SW 1271 (cell line): ENCODE results near the gene UAP1.

Source experiments
- DNase-seq, 2 experiments: peaks; one replicate each; lab custom pipeline; 2025; lab: John Stamatoyannopoulos, UW

UAP1 gene

DNA sequence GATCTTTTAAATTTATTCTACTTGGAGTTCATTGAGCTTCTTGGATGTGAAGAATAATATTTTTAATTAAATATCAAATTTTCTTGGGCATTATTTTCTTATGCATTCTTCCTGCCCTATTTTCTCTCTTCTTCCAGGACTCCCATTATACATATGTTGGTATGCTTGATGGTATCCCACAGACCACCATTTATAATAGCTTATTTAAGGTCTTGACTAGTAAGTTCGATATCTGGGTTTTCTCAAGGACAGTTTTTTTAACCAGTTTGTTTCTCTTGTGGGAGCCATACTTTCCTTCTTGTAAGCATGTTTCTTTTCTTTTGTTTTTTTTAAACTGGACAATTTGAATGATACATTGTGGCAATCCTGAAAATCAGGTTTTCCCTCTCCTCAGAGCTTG is 55.3 kb downstream of the UAP1 start:
- no peak for DNase-seq

DNA sequence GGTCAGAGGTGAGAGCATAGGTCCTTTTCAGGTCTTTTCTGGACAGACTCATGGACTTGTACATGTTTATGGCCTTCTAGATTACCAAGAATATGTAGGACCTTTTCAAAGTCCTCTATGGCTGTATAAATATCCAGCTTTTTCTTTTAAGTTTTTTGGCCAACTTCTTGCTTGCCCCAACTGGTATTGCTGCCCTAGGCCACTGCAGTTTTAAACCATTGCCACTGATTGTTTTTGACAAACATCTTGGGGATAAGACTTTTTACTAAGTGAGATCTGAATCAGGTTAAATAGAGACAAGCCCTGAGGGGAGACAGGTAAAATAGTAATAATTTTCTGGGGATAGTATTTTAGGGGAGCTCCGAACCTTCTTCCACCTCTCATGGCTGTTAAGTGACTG is 56.0 kb downstream of the UAP1 start:
- no peak for DNase-seq

DNA sequence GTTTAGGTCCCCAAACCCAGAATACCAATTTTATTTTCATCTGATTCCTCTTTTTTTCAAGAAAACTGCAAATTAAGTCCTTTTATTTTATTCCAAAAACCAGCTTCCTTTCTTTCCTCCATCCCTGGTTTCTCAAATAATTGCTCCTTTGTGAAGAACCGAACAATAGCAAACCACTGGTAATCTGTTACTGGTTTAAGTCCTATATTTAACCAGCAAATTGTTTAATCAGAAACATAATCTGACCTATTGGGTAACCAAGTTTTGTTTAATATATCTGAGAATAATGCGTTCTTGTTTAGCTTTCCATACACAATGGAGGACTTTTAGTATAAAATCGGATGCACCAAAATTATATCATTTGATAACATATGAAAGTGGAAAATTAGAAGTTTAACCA is 57.6 kb downstream of the UAP1 start:
- no peak for DNase-seq

DNA sequence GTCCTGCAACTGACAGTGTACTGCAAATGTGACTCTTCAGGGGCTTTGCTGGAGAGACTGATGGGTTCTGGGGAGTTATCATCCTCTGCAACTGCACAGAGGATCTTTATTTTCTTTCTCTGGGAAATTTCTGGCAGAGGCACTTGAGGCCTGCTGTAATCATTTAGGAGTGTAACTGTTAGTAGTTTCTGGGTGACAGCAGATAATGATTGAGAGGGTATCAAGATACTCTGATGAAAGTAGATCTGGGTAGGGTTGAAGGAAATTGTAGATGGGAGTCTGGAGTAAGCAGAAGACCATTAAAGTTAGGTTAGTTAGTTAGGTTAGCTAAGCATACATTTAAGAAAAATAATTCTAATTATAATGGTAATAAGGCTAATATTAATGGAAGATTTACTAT is 59.7 kb downstream of the UAP1 start:
- no peak for DNase-seq

DNA sequence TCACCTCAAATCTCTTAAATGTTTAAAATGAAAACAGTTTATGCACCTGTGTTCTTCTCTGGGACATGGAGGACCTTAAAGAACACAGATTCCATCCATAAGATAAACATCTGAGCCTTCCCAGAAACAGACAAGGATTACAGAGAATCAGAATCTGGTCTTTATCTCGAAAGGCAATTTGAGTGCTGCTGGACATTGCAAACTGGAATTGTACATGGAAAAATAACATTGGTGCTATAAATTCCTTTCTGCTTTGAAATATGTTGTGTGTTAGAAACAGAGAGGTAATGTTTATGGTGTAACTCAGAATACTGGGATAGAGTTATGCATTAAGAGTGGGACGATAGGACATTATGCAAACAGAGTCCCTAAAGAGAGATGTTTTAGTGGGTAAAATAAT is 64.2 kb downstream of the UAP1 start:
- no peak for DNase-seq

DNA sequence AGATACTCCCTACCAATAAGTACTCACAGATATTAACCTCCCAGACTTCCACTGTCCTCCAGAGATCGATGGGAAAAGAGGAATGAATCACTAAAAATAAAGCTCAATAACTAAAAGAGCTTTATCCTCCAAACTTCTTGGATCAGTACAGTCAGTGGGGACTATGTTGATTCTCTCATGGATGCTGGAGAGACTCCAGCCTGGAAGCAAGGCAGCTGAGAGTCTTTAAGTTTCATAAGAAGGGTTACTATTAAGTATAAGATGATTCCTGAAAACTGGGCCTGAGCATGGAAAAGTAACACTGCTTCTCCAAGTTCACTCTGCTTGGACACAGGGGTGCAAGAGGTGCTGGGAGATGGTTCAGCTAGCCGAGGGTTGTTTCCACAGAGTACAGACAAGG is 64.6 kb downstream of the UAP1 start:
- DNase-seq = no peak

DNA sequence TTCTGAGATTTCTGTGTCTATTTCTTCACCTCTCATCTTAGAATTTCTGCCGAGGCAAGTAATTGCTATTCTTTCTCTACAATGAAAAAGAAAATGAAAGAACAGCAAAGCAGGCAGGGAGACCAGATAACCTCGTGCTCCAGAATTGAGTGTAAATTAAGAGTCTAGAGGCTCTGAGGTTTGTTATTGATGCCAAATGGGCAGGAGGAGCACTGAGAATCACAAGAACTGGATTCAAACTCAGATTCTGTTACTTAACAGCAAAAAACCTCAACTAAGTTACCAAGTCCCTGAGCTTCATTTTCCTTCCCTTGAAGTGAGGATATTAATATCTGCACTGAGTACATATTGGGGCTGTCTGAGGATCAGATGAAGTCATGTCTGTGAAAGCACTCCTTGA is 65.2 kb downstream of the UAP1 start:
- DNase-seq = no peak

DNA sequence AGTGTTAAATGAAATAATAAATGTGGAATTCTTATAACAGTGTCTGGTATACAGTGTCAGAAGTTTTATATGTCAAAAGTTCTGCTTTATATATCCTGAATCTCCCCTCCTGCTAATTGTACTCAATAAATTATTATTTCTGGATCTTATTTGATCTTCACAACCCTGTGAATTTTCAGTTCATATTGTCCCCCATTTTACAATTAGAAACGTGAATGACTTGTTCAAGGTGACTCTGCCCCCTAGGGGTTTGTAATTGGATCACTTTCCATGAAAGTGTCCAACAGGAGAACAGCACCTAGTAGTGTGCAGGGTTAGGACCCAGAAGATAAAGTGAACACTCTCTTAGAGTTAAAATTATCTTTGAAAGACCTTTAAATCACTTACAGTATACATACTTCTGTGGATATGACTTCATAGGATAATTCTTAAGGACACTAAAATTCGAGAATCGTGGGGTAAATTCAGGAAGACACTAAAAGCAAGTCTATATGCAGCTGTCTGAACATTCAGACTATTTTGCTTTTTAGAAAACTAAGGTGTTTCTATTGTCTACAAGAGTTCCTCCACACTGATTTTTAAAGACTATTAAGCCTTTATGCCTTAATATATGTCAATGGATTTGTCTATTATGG is 66.3 kb downstream of the UAP1 start:
- DNase-seq = peak in 1 of 2 experiments; percentile 18

DNA sequence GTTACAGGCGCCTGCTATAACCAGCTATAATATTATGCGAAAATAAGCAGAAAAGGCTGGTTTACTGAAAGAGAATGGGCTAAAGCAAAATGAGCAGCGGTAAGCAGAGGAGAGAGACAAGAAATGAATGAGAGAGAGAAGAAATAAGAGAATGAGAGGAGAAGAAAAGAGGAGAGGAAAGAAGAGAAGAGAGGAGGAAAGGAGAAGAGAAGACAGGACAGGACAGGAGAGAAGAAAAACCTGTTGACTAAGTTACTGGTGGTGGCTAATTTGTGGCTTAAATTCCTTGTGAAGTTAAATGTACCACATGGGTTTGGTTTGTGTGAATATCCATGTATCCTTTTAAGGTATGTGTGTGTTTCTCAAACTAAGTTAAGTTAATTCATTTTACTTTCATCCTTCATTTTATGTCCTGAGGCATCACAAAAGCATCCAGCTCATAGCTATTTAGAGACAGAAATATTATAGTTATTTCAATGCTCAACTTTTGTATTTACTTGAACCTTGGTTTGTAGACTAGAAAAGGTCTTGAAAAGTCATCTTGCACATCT is 67.6 kb downstream of the UAP1 start:
- DNase-seq = no peak

DNA sequence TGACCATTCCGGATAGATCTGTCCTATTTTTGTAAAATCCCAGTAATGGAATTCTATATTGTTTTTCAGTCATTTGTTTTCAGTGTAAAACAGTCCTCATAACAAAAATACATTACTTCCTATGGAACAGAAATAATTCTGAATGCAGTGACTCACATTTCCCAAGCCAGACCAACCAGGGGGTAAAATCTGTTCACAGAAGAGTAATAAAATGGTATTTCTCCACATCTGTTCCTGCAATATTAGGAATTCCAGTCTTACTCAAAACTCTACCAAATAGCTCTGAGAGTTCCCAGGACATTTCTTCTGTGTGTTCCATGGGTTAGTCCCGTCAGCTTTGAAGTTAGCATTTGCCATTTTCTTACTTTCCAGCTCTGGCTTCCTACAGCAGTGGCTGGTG is 68.1 kb downstream of the UAP1 start:
- DNase-seq = no peak

DNA sequence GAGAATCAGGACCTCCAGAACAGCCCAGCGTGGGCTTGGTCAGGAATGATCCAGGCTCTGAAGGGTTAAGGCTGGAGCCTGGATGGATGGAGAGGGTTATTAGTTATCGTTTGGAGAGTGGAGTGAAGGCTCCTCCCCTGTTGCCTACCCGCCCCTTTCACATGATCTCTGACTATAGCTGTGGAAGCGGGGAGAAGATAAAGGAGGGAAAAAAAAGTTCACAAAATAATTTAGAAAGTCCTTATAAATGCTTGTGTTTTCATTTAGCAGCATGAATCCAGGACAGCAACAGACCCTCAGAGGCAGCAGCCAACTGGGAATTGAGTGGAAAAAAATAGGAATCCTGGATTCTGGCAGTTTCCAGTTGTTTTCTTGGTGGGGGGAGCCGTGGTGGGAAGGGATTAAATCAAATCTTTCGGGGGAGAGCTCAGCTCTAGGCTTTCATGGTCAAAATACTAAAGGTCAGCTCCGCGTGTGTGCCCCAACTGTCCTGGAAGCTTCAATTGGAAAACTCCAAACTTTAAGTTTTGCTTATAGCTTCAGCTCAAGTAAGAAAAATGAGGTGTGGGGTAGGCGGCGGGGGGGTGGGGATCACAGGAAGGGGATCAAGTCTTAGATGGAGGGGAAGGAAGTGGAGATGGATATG is 70.1 kb downstream of the UAP1 start:
- DNase-seq = no peak

DNA sequence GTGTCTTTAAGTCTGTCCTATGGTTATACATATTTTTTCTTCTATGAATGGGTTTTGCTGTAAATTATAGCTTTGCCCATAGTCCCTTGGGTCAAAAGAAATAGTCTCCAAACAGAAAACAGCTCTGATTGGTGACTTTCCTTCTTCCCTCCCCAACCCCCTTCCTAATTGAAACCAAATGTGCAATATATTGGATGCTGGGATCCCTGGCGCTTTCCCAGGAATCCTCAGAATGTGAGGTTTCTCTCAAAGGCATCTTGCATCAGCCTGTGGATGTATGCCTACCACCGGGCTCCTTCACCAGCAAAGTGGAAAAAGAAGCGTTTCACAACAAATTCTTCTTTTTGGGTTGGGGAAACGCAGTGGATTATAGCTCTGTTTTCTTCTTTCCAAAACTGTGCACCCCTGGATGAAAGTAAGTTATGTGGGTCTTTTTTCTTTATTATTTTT is 70.7 kb downstream of the UAP1 start, which contains the start of gene DDR2:
DDR2 (plus strand) TSS at position 248 of the 450 bp plus-strand sequence. CDS start 86,600 bp downstream, outside the sequence.
- no peak for DNase-seq

DNA sequence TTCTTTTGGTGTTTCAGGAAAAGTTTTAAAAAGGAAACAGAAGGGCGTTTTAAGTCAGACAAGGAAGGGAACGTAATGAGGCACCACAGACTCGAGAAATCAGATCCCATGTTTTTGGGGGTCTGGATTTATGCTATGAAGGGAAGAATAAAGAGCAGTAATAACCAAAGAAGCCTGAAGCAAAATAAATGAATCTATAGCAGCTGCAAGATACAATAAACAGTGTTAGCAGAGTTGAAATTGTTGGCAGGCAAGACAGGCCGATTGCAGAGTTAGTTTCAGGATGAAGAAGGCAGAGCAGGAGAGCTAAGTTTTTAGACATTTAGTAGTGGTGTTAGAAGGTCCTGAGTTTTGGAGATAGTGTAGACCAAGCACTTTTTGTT is 71.2 kb downstream of the UAP1 start:
- no peak for DNase-seq

DNA sequence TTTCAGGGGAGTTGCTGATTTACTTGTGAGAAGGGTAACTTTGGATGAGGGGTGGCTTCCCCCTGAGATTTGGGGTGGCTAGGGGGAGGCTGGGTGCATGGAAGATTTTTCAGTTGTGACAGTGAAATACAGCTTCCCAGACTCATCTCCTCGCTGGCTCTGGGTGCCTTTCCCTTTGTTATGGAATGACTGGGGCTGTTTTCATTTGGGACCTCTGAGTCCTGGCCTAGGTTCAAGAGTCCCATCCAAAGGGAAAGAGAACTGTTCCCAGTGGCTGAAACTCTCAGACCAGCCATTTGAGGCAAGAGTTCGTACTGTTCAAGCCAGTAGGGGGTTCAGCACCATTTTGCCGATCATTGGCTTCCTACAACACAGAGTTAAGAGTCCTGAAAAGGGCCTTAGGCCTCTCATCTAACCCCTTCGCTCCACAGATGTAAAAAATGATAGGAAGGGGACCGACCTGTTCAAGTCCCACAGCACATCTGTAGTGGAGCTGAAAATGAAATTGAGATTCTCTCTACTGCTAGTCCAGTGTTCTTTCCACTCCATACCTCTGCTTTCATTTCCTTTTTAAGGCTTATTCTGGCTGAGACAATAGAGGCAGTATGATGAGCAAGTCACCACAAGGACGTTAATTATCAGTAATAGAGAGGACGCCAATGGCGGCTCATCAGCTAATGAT is 71.7 kb downstream of the UAP1 start:
- DNase-seq = no peak

DNA sequence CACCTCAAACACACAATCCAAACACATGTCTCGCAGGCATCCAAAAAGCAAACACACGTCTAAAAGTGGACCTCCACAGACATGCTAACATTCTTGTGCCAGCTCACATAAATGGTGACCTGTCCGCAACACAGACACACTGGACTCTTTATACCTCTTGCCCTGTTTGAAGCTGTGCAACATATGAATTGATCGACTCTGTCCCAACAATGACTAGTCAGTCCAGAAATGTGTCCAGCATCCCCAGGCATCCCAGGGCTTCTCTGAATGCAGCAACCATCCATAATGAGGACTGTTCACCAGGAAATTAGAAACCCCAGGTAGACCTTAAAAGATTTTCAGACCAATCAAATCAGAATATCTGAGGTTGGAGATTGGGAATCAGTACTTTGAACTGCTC is 73.9 kb downstream of the UAP1 start:
- DNase-seq = no peak

DNA sequence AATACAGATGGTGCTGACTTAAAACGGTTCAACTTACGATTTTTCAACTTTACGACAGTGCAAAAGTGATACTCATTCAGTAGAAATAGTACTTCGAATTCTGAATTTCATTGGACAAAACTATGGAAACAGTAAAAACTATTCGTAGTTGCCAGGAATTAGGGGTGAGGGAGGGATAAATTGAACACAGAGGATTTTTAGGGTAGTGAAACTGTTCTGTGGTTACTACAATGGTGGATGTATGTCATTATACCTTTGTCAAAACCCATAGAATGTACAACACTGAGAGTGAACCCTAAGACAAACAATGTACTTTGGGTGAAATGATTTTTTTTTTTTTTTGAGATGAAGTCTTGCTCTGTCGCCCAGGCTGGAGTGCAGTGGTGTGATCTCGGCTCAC is 78.2 kb downstream of the UAP1 start:
- no peak for DNase-seq

DNA sequence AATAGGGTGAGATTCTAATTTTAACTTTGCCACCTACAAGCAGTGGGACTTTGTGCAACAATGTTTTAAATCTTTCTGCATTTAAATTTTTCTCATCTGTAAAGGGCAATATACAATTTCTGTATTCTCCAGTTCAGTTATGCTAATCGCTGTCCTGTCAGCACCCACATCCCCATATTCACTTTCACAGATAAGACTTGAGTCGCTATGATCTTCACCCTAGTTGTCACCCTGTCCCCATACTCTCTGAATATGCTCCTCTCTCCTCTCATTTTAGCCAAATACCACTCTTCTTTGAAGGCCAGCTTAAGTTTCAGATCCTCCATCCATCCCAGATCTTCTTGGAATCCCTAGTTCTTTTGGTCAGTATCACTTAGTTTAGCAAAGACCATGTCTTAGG is 79.6 kb downstream of the UAP1 start:
- DNase-seq = no peak

DNA sequence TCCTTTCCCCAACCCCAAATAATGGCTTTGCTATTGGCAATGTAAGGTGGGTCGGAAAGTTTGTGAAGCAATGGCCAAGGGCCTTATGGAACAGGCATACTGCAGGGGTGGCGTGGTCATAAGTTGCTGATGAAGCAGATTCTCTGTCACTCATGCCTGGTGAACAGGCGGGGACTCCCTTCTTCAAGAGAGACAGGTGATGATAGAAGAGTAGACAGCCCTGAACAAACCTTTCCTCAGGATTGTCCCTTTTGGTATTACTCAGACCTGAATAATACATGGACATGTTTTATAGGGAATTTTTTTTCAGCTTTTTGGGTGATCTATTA is 83.4 kb downstream of the UAP1 start:
- no peak for DNase-seq

DNA sequence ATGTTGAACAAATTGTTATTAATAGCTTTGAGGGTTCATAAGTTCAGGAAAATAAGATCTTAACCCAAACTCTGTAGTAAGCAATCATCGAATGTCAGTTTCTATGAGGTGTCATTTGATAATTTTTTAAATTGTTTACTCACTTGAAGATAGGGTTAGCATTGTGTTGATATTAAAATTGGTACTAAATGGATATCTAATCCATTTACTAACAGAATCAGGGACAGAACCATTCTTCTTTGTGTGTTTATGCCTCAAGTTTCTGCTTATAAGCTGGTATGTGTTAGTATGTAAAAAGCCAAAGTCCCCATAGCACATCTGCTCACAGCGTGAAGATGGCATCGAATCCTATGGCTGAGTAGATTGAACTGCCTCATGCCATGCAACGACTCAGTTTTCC is 84.1 kb downstream of the UAP1 start:
- DNase-seq = no peak

DNA sequence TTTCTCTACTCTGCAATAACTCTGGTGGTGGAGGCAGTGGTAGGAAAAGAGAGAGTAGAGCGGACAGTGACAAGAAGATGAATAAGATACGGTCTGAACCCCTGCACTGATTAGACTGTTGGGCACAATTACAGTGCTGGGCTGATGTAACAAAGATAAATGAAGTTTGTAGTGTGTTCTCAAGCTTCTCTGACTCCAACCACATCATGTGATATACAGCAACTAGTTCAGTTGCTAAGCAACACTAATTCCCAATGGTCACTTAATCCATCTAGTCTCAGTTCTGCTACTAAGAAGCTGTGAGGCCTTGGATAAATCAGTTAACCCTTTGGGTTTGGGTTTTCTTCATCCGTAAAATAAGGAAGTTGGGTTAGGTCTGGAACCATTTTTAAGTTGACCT is 88.1 kb downstream of the UAP1 start:
- no peak for DNase-seq
